ENCODE results near the gene FGFRL1. TPM values are rescaled to one million over a fixed set of nuclear protein-coding genes. Genes with fewer than 3 reads are reported as not detected.

Gene FGFRL1
- polyA plus RNA-seq, 2 of the 4 experiments (the other 2 are of a cell fraction): 4.7 to 11.2 TPM

- CTCF ChIA-PET: no interaction called here
- H3K27ac ChIP-seq: no peak overlapping the region
- DNase-seq (ENCODE audit: low read depth in 1 of 2, low spot score in 1 of 2) (no peak), FAIRE-seq (no peak), ATAC-seq (no peak)
- H3K4me2 ChIP-seq: no peak overlapping the region
- no peaks in the 10 kb centered on the region for H3K4me1 ChIP-seq
- POLR2A ChIA-PET: no interaction called here
- TF ChIP-seq MAZ (IDR thresholded peaks at IDR 0.05; ENCODE audit: borderline replicate concordance, low read depth, low read length): no peak
- no peak for TF ChIP-seq HEYL (CRISPR knock-in tag; IDR thresholded peaks at IDR 0.05)
- no peak for TF ChIP-seq TFCP2L1 (CRISPR knock-in tag; IDR thresholded peaks at IDR 0.05)
- no peak for TF ChIP-seq NPAS2 (CRISPR knock-in tag; IDR thresholded peaks at IDR 0.05; ENCODE audit: borderline replicate concordance)
- no peak for TF ChIP-seq NFE2L2 (conservative IDR thresholded peaks at IDR 0.05; ENCODE audit: low read length)
- no peak for TF ChIP-seq CTCF (IDR thresholded peaks at IDR 0.05)
- no peak for TF ChIP-seq ESRRA (IDR thresholded peaks at IDR 0.05; ENCODE audit: borderline replicate concordance, low read length)
- TF ChIP-seq ELK1 (IDR thresholded peaks at IDR 0.05; ENCODE audit: low read depth, low read length): no peak
- no peak for TF ChIP-seq ZNF302 (CRISPR knock-in tag; IDR thresholded peaks at IDR 0.05)
- no peak for TF ChIP-seq ATOH8 (CRISPR knock-in tag; IDR thresholded peaks at IDR 0.05; ENCODE audit: low read depth)
- no peak for TF ChIP-seq USF2 (IDR thresholded peaks at IDR 0.05)
- no peak for TF ChIP-seq NR3C1 (IDR thresholded peaks at IDR 0.05)
- TF ChIP-seq MAFK (IDR thresholded peaks at IDR 0.05; ENCODE audit: partially characterized antibody): no peak
- no peak for TF ChIP-seq CBX2 (IDR thresholded peaks at IDR 0.05; ENCODE audit: borderline replicate concordance, low read depth)
- TF ChIP-seq POLR2AphosphoS2 (conservative IDR thresholded peaks at IDR 0.05; ENCODE audit: low read length): no peak
- TF ChIP-seq EHF (CRISPR knock-in tag; IDR thresholded peaks at IDR 0.05): no peak
- no peak for TF ChIP-seq FOXS1 (CRISPR knock-in tag; IDR thresholded peaks at IDR 0.05)
- TF ChIP-seq ZFP36 (IDR thresholded peaks at IDR 0.05; ENCODE audit: borderline replicate concordance, partially characterized antibody): no peak
- no peak for TF ChIP-seq HDAC2 (IDR thresholded peaks at IDR 0.05)
- no peak for TF ChIP-seq PHF8 (IDR thresholded peaks at IDR 0.05; ENCODE audit: borderline replicate concordance, low read depth)
- H3K4me3 ChIP-seq: no peak overlapping the region
- no peaks in the 10 kb centered on the region for H3K9me3 ChIP-seq
- WGBS (ENCODE audit: missing lambda C conversion rate): 96% methylated on average over 31 of the region's 83 CpGs
These were observed 12.7 kb downstream of the FGFRL1 start for GRCh38 chr4:1023895-1024740.

- ChIA-PET POLR2A (no interaction called here), CTCF (no interaction called here)
- Histone ChIP-seq H3K27ac (no peak overlapping the region), H3K4me2 (no peak overlapping the region), H3K9me3 (no peaks in the 10 kb centered on the region), H3K4me3 (no peak overlapping the region), H3K4me1 (no peaks in the 10 kb centered on the region)
- FAIRE-seq: no peak
- no peak for DNase-seq (ENCODE audit: low read depth in 1 of 2, low spot score in 1 of 2)
- no peak for ATAC-seq
- WGBS (ENCODE audit: missing lambda C conversion rate): 97% methylated on average over 12 of the region's 32 CpGs
- TF ChIP-seq CTCF (IDR thresholded peaks at IDR 0.05): no peak
- TF ChIP-seq ZC3H11A (IDR thresholded peaks at IDR 0.05): no peak
- no peak for TF ChIP-seq RAD21 (conservative IDR thresholded peaks at IDR 0.05 in 1 of 2, IDR thresholded peaks at IDR 0.05 in 1 of 2)
- TF ChIP-seq JUNB (IDR thresholded peaks at IDR 0.05): no peak
- no peak for TF ChIP-seq FOSB (CRISPR knock-in tag; IDR thresholded peaks at IDR 0.05)
- TF ChIP-seq PHF8 (IDR thresholded peaks at IDR 0.05; ENCODE audit: borderline replicate concordance, low read depth): no peak
- TF ChIP-seq CHD4 (IDR thresholded peaks at IDR 0.05; ENCODE audit: borderline replicate concordance): no peak
- no peak for TF ChIP-seq NR3C1 (IDR thresholded peaks at IDR 0.05)
- TF ChIP-seq HEYL (CRISPR knock-in tag; IDR thresholded peaks at IDR 0.05): no peak
- TF ChIP-seq BCL3 (IDR thresholded peaks at IDR 0.05): no peak
- TF ChIP-seq POLR2AphosphoS2 (conservative IDR thresholded peaks at IDR 0.05; ENCODE audit: low read length): no peak
- TF ChIP-seq ZFP36 (IDR thresholded peaks at IDR 0.05; ENCODE audit: borderline replicate concordance, partially characterized antibody): no peak
- TF ChIP-seq EP300 (IDR thresholded peaks at IDR 0.05): no peak
These were observed 13.6 kb downstream of the FGFRL1 start for GRCh38 chr4:1024882-1025545.
